ACC112 (cell line): ENCODE results near the gene IER2.
A peak's percentile ranks its signal among the peaks of the same experiment; 100 is the strongest.

Experiments used
- H2AFZ ChIP-seq: fragments of 200-600 bp; sonication (generic); one replicate; pipeline ENCODE4 v1.6.0; 2017; ENCODE audit warnings: antibody characterized with exemption, low read length; ENCODE audit not compliant: unreplicated experiment
- H3K27ac ChIP-seq: fragments of 200-600 bp; sonication (generic); 2 replicates; pipeline ENCODE4 v1.5.1; 2014; ENCODE audit warnings: low read depth, mild to moderate bottlenecking, antibody characterized with exemption, low read length, moderate library complexity
- H3K27me3 ChIP-seq: fragments of 200-600 bp; sonication (generic); 2 replicates; pipeline ENCODE4 v1.6.1; 2014; ENCODE audit warnings: mild to moderate bottlenecking, antibody characterized with exemption, low read length, moderate library complexity, mixed read lengths; ENCODE audit not compliant: insufficient read depth
- H3K36me3 ChIP-seq: fragments of 200-600 bp; sonication (generic); 2 replicates; pipeline ENCODE4 v1.6.1; 2016; ENCODE audit warnings: mild to moderate bottlenecking, antibody characterized with exemption, low read length, moderate library complexity, mixed read lengths; ENCODE audit not compliant: insufficient read depth
- H3K4me1 ChIP-seq: fragments of 200-600 bp; sonication (generic); one replicate; pipeline ENCODE4 v1.6.1; 2016; ENCODE audit warnings: low read length, mixed read lengths; ENCODE audit not compliant: insufficient read depth, unreplicated experiment, control insufficient read depth
- H3K4me3 ChIP-seq: fragments of 200-600 bp; sonication (generic); 2 replicates; pipeline ENCODE4 v1.5.1; 2014; ENCODE audit warnings: mild to moderate bottlenecking, low read depth, low read length
- H3K79me2 ChIP-seq: fragments of 200-600 bp; sonication (generic); one replicate; pipeline ENCODE4 v1.6.0; 2016; ENCODE audit warnings: low read length; ENCODE audit not compliant: control insufficient read depth, unreplicated experiment, insufficient read depth

IER2 gene

DNA sequence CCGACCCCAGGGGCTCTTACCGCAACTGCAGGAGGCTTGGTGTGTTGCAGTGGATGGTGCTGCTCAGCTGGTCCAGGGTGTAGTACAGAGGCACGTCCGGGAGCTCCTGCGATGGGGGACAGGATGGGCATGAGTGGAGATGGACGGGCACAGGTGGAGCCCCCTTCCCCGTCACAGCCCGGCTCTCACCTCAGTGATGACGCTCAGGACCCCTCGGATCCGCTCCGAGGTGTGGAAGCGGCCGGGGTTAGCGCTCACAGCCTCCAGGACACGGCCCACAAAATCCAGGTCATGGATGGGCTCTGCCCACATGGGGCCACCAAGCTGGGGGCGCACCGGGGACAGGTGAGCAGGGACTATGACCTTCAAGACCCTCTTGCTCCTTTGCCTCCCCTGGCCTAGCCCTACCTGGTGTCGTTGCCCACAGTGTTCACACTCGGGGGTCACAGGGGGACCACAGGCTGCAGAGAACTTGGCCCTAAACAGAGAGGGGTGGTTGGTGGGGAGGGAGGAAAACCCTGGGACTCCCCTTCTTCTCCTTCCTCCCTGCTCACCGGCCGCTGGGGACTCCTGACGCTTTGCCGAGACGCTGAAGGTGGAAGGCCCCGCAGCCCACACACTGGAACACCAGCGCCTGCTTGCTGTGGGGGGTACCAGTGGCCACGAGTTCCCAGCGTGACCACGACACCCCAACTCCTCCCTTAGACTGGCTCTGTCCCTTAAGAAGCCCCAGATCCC lies 40.7 kb upstream of the IER2 start:
- Histone ChIP-seq H3K36me3 (no peaks in the 10 kb centered on the region), H3K79me2 (no peaks in the 10 kb centered on the region)

DNA sequence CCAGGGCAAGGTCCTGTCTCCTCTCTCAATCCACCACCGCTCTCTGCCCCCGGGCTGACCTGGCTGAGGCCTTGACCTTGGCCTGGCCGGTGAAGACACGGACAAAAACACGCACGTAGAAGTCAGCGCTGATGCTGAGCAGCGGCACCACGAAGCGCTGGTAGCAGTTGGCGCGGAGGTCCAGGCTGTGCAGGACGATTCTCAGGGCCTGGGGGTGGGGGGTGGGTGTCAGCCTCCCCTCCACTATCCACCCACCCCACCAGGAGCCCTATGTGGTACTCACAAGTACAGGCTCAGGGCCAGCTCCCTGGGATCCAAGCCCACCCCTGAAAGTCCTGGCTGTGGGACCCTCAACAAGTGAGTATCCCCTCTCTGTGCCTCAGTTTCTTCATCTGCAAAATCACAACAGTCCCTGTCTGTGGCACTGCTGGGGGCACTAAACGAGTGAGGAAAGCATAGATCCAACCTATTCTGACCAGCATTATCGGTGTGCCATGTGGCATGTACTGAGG lies 40.1 kb upstream of the IER2 start:
- H3K4me3 ChIP-seq = no peak overlapping the region
- H2AFZ ChIP-seq = no peak overlapping the region
- no peak overlapping the region for H3K27ac ChIP-seq
- no peaks in the 10 kb centered on the region for H3K36me3 ChIP-seq
- peaks cover 3% of the 10 kb centered on the region for H3K4me1 ChIP-seq
- H3K79me2 ChIP-seq = peaks cover 5% of the 10 kb centered on the region
- no peaks in the 10 kb centered on the region for H3K27me3 ChIP-seq

More for the DNA sequence above, 40.7 kb upstream of the IER2 start:
- no peaks in the 10 kb centered on the region for H3K4me1 ChIP-seq
- no peaks in the 10 kb centered on the region for H3K27me3 ChIP-seq
- no peak overlapping the region for H2AFZ ChIP-seq
- no peak overlapping the region for H3K27ac ChIP-seq
- H3K4me3 ChIP-seq = no peak overlapping the region

DNA sequence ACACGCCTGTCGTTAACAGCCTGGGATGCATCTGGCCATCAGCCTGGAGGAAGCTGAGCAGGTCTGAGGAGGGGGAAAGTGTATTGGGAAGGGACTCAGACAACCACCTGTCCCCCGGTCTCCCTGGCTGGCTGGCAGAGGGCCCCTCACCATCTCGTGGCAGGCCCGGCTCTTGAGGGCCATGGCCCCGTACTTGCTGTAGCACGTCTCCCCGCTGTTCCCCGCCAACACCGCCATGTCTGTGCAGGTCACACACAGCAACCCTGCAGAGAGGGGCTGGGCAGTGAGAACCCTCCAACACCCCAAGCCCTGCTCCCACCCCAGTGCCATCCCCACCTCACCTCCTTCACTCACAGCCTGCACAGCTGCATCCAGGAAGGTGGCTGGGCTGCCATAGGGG lies 37.7 kb upstream of the IER2 start:
- no peaks in the 10 kb centered on the region for H3K27me3 ChIP-seq
- no peaks in the 10 kb centered on the region for H3K36me3 ChIP-seq
- no peak overlapping the region for H2AFZ ChIP-seq
- H3K79me2 ChIP-seq = peaks cover 11% of the 10 kb centered on the region
- H3K27ac ChIP-seq = no peak overlapping the region
- H3K4me1 ChIP-seq = peaks cover 6% of the 10 kb centered on the region
- H3K4me3 ChIP-seq = no peak overlapping the region

DNA sequence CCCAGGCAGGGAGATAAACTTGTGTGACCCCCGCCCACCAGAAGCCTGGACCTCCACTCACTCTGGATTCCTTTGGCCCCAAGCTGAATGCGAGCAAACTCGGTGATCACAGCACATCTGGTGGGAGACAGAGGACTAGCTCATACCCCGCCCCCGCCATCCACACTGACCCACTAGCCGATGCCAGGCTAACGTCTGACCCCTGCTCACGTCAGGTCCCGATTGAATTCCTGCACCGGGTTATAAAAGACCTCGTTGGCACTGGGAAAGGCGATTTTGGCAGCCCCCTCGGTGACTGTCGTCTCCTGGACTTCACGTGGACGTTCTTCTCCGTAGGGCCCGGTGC lies 34.3 kb upstream of the IER2 start:
- no peaks in the 10 kb centered on the region for H3K36me3 ChIP-seq
- peaks cover 26% of the 10 kb centered on the region for H3K4me1 ChIP-seq
- peak overlapping the region; percentile 96 for H3K4me3 ChIP-seq
- H3K27me3 ChIP-seq = no peaks in the 10 kb centered on the region
- peak overlapping the region; percentile 83 for H3K27ac ChIP-seq
- H3K79me2 ChIP-seq = peaks cover 37% of the 10 kb centered on the region
- no peak overlapping the region for H2AFZ ChIP-seq

DNA sequence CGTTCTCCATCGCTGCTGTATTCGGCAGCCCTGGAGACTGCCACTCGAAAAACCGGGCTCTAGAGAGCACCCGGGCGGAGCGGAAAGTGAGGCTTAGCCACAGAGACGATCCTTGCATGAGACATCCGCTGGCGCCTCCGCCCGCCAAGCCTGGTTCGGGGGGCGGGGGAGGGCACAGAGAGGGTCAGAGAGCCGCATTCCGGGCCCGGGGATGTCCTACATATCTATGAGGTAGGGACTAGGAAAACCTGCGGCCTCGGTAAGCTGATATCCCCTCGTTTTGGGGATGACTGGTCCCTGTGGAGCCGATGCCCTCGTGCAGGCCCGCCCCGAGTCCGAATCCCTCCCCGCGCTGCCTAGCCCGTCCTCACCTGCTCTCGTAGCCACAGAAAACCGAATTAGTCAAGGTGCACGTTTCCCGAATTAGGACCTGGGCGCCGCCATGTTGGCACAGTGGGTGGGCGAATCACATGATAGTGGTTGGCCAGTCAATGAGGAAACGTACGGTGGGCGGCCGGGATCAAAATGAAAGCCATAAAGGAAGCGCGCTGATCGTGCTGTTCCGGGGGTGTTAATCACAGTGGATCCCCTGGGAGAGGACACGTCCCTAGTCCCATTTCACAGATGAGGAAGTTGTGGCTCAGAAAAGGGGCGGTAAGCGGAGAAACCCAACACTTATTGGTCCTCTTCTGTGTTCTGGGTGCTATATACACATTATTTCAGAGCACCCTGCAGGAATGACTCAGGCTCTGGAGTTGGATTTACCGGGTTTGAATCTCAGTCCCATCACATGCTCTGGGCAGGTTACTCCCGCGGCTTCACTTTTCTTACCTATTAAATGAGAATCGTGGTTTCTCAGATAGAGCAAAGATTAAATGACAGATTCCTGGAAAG lies 33.7 kb upstream of the IER2 start, which contains the start of gene TRMT1:
Gene TRMT1, minus strand, starts transcription at position 459 of the 894 bp plus-strand sequence. Its CDS starts 341 bp downstream, at position 118.
- H3K79me2 ChIP-seq = peaks cover 43% of the 10 kb centered on the region
- H3K27ac ChIP-seq = peak within 1 kb of the TSS; percentile 83
- peaks cover 31% of the 10 kb centered on the region for H3K4me1 ChIP-seq
- no peaks in the 10 kb centered on the region for H3K27me3 ChIP-seq
- peak within 1 kb of the TSS; percentile 85 for H2AFZ ChIP-seq
- H3K4me3 ChIP-seq = peak within 1 kb of the TSS; percentile 96
- no peaks in the 10 kb centered on the region for H3K36me3 ChIP-seq

DNA sequence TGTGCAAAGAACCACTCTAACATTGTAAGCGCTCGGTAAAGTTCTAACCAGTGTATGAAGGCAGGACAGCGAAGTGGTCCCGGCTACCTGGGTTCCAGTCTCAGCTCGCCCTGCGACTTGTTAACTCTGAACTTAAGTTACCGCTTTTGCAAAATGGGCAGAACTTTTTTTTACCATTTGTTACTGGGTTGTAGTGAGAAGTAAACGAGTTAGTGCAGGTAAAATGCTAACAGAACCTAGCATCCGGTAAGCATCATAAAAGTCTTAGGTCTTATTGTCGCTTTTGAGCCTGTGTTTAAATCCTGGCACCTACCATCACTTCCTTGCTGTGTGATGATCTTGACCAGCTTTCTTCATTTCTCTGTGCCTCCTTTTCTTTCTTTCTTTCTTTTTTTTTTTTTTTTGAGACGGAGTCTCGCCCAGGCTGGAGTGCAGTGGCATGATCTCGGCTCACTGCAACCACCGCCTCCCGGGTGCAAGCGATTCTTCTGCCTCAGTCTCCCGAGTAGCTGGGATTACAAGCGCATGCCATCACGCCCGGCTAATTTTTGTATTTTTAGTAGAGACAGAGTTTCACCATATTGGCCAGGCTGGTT lies 32.9 kb upstream of the IER2 start:
- Histone ChIP-seq H3K4me1 (peaks cover 36% of the 10 kb centered on the region), H3K27me3 (no peaks in the 10 kb centered on the region), H3K4me3 (peak overlapping the region; percentile 96), H3K27ac (0 out of 2 replicates have a peak overlapping the region, but pooled peaks have one; percentile 19), H2AFZ (peak overlapping the region; percentile 85), H3K79me2 (peaks cover 51% of the 10 kb centered on the region), H3K36me3 (no peaks in the 10 kb centered on the region)

DNA sequence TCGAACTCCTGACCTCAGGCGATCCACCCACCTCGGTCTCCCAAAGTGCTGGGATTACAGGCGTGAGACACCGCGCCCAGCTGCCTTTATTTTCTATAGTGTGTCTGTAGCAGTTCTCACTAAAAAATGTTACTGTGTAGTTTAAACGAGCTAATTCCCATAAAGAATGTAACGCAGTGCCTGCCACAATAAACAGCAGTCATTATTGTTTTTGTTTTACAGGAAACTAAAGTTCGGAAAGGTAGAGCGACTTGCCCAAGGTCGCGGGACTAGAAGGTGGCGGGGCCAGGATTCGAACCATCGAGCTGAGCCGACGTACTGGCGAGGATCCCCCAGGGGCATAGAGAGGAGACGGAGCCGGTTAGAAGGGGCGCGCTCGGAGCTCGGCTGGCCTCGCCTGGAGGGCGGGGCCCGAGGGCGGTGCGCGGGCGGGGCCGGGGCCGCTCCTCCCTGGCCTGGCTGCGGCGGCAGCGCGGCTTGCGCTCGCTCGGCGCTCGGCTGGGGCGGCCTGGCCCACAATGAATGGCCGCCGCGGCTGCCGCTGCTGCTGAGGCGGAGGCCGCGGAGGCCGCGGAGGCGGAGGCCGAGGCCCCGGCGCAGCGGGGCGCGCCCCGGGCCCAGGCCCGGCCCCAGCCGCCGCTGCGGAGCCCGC lies 32.3 kb upstream of the IER2 start, which contains the start of gene NACC1:
Gene NACC1, plus strand, starts transcription at position 493 of the 652 bp plus-strand sequence. CDS start 16,944 bp downstream, outside the sequence.
- peak within 1 kb of the TSS; percentile 85 for H2AFZ ChIP-seq
- peak within 1 kb of the TSS; percentile 83 for H3K27ac ChIP-seq
- H3K36me3 ChIP-seq = no peaks in the 10 kb centered on the region
- peaks cover 36% of the 10 kb centered on the region for H3K4me1 ChIP-seq
- H3K4me3 ChIP-seq = peak within 1 kb of the TSS; percentile 97
- peaks cover 57% of the 10 kb centered on the region for H3K79me2 ChIP-seq
- H3K27me3 ChIP-seq = no peaks in the 10 kb centered on the region

DNA sequence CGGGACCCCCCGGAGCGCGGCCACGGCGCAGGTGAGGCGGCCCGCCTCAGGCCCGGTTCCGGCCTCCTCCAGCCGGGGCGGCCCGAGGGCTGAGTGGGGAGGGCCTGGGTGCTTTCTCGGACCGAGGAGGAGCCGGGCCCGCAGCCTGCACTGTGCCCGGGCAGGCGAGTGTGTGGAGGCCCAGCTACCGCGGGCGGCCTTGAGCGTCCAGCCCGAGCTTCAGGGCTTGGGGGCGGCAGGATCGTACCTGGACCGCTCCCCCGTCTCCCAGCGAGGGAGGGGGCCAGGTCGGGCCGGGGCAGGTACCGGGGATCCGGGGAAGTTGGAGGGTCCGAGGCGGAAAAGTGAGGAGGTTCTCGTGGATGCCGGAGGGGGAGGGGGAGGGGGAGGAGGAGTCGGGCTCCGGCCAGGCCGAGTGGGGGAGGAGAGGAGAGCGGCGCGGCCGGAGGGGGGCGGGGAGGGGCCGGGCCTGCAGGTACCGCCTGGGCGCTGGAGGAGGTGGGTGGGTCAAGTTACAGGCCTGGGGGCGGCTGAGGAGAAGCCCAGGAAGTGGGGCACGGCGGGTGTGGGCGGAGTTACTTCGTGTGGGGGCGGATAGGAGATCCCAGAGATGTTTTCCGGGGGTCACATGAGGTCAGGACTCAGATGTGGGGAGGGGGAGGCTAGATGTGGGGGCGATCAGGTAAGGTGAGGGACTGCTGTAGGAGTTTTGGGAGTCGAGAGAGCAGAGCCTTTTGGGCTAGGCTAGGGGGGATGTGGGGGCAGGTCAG lies 31.6 kb upstream of the IER2 start:
- H3K27me3 ChIP-seq = no peaks in the 10 kb centered on the region
- H2AFZ ChIP-seq = no peak overlapping the region
- peaks cover 36% of the 10 kb centered on the region for H3K4me1 ChIP-seq
- peak overlapping the region; percentile 97 for H3K4me3 ChIP-seq
- peak overlapping the region; percentile 83 for H3K27ac ChIP-seq
- H3K79me2 ChIP-seq = peaks cover 64% of the 10 kb centered on the region
- no peaks in the 10 kb centered on the region for H3K36me3 ChIP-seq

DNA sequence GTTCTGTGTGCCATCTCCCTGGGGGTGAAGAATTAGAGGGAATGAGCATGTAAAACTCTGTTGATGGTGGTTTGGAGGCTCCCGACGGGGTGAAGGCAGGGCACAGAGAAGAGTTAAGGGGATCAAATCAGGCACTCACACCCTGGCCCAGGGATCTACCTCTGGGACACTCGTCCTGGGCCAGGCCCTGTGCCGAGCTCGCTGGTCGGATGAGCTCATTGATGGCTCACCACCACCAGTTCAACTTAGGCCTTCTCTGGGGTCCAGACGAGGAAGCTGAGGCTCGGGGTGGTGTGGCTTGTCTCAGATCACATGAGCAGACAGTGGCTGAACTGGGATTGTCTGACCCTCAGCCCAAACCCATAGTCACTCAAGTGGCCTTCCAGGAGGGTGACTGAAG lies 30.6 kb upstream of the IER2 start:
- Histone ChIP-seq H3K27ac (peak overlapping the region; percentile 83), H3K4me1 (peaks cover 36% of the 10 kb centered on the region), H3K36me3 (no peaks in the 10 kb centered on the region), H3K4me3 (peak overlapping the region; percentile 97), H3K79me2 (peaks cover 72% of the 10 kb centered on the region), H3K27me3 (no peaks in the 10 kb centered on the region), H2AFZ (no peak overlapping the region)
